ENCODE results near the gene CMTR1. TPM values are rescaled to one million over a fixed set of nuclear protein-coding genes. Genes with fewer than 3 reads are reported as not detected.
"Not testable (repeated sequence)": the region's sequence is repeated elsewhere in the genome, so short reads cannot be mapped to it uniquely, and the experiment has no call there.

Gene CMTR1
- total RNA-seq, 1 experiment from 2014 or later = 26.3 TPM

DNA sequence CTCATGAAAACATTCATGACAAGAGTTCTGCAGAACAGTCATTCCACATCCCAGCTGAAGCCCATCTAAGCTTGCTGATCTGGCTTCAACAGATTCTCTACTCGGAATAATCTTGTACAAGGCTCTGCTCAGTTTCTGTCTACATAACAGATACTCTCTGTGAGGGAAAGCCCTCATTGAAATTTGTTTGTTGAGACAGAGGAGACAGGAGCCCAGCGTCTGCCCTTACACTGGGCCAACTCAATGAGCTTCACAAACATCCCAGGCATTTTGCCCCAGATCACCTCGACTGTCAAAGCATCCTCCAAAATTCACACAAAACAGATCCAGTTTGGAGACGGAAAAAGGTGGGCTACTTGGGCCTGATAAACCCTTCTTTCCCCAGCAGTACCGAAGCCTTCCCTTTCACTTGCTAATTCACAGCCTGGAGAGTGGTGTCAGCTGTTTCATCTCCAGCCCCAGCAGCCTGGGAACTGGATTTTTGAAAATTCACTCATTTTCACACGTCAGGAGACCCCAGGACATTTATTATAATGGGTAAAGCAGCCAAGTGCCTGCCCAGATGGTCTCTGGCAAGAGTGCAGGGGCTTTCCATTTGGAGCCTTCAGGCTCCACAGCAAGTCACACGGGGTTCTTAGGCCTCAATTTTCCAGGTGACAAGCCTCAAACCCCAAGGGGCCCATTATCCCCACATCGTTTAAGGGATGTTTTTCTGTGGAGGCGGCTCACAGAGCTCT lies 59.4 kb downstream of the CMTR1 start:
- DNase-seq (ENCODE audit: low spot score) = no peak

GRCh38 chr6:37492991-37493660 lies 60.1 kb downstream of the CMTR1 start:
- DNase-seq (ENCODE audit: low spot score) = no peak

- no peak for DNase-seq (ENCODE audit: low spot score)
Measured at GRCh38 chr6:37493661-37493995, 60.6 kb downstream of the CMTR1 start.

- DNase-seq (ENCODE audit: low spot score) = no peak
Measured at GRCh38 chr6:37495244-37495934, 62.4 kb downstream of the CMTR1 start.

DNA sequence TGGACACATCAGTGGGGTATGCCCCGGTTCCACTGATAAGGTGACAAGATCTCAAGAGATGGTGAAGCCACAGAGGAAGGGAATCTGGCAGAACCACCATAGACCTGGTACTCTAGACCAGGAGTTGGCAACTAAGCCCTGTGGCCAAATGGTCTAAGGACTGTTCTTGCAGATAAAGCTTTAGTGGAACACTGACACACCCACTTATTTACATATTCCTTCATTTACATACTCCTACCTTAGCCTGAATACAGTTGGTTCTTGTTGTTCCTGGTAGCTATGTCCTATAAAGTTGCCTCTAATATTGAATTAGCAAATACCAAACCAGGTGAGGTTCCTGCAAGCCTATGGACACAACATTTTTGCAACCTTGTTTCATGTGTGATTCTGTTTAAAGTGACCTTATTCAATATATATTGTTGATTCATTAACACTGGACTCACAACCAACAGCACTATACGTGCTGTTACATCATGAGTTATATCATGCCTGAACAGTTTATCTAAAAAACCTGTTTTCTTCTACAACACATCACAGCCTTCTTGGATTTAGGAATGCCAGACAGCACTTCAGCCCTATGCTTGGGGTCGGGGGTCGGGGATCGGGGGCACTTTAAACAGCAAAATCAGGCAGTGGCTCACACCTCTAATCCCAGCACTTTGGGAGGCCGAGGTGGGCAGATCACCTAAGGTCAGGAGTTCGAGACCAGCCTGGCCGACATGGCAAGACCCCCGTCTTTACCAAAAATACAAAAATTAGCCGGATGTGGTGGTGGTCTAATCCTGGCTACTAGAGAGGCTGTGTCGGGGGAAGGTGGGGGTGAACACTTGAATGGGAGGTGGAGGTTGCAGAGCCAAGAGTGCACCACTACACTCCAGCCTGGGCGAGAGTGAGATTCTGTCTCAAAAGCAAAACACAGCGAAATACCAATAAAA lies 64.2 kb downstream of the CMTR1 start:
- DNase-seq (ENCODE audit: low spot score) = no peak

DNA sequence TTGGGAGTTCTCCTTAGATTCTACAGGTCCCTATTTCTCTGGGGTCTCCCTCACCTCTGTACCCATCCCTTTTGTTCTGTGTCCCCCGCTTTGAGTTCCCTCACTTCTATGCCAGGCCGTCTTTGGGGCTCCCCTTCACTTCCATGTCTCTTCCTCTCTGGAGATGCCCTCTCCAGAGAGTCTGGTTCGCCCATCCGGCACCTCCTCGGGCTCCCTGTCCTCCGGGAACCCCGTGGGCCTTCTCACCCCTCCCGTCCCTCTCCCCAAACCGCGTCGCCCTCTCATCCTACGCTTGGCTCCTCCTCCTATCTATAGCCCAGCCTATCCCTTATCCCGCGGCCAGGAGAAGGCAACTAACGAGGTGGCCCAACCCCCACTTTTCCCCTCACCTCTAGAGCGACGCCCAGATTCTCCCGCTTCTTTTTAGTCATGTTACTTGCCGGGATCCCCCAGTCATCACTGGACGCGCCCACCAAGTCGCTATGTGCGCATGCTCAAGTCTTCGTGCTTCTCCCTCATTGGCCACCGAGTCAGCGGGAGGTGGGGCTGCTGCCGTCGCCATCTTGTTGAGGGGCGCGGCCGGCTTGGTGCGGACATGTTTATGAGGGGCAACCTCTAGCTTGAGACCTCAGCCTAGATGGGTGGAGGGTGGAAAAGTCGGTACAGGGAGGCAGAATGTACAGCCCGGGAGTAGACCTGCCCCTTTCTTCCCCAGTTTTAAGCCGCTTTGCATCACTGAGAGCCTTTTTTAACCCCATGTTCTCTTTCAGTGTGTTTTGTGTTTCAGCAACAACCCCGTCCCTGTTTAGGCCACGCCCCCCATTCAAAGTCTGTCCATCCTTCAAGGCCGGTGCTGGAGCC lies 66.6 kb downstream of the CMTR1 start, which contains the start of gene CCDC167:
CCDC167 (minus strand) TSS at position 461 of the 861 bp plus-strand sequence; CDS start at position 431, 30 bp downstream.
- peak; percentile 99 for DNase-seq (ENCODE audit: low spot score)

GRCh38 chr6:37500294-37500608 lies 67.2 kb downstream of the CMTR1 start:
- no peak for DNase-seq (ENCODE audit: low spot score)

DNA sequence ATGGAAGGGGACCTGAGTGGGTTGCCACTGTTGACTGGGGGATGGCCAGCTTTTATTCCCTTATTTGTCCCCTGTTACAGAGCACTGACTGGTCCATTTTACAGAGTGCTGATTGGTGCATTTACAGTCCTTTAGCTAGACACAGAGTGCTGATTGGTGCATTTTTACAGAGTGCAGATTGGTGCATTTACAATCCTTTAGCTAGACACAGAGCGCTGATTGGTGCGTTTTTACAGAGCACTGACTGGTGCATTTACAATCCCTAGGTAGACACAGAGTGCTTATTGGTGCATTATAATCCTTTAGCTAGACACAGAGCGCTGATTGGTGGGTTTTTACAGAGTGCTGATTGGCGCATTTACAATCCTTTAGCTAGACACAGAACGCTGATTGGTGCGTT lies 67.9 kb downstream of the CMTR1 start:
- DNase-seq (ENCODE audit: low spot score) = not testable (repeated sequence)

GRCh38 chr6:37501632-37502491 lies 68.8 kb downstream of the CMTR1 start:
- DNase-seq (ENCODE audit: low spot score) = no peak

- DNase-seq (ENCODE audit: low spot score) = no peak
Measured at GRCh38 chr6:37502703-37503291, 69.8 kb downstream of the CMTR1 start.

- no peak for DNase-seq (ENCODE audit: low spot score)
Measured at GRCh38 chr6:37503309-37503965, 70.4 kb downstream of the CMTR1 start.

DNA sequence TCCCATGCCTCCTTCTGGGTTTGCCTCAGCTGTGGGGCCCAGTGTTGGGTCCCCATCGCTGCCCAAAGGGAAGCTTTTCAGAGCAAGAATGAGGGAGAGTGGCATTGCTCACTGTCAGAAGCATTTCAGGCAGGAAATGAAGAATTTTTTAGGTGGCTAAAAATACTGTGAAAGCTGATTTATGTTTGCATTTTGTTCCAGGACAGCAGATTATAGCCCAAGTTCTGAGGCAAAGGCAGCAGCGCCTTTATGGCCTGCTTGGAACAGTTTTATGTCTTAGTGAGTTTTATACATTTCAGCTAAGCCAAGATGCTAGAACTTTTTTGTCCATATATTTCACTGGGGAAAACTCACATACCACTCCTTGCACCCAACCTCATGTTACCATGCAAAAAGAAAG lies 71.0 kb downstream of the CMTR1 start:
- DNase-seq (ENCODE audit: low spot score) = no peak

DNA sequence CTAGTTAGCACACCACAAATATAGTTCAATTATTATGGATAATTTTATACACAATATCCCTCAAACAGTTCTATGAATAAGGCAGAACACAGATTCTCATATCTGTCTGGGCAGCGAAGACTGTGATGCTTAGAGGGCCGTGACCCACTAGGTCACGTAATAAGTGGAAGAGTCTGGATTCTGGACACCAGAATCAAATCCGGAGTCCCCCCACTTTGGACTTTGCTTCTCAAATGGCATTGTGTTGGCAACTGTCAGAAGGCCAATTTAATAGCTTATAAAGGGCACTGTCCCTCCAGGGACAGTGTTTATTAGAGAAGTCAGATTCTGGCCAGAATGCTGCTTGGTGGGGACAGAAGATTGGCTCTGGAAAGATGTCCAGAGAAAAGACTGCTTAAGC lies 73.5 kb downstream of the CMTR1 start:
- DNase-seq (ENCODE audit: low spot score) = no peak

DNA sequence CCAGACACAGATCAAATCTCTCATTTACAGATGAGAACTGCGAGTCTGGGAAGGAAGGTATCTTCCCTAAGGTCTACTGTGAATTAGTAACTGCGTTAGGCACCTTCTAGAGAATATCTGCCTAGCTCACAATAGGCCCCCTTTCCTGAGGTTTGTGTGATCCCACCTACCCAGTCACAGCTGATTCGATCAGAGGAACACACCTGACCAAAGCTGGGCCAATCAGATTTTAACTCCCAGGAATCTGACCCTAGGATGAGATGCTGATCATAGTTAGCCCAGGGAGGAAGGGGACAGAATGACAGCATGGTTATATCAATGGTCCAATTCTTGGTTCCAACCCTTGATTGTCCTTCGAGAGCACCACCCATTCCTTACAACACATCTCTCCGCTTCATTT lies 74.1 kb downstream of the CMTR1 start:
- no peak for DNase-seq (ENCODE audit: low spot score)

DNA sequence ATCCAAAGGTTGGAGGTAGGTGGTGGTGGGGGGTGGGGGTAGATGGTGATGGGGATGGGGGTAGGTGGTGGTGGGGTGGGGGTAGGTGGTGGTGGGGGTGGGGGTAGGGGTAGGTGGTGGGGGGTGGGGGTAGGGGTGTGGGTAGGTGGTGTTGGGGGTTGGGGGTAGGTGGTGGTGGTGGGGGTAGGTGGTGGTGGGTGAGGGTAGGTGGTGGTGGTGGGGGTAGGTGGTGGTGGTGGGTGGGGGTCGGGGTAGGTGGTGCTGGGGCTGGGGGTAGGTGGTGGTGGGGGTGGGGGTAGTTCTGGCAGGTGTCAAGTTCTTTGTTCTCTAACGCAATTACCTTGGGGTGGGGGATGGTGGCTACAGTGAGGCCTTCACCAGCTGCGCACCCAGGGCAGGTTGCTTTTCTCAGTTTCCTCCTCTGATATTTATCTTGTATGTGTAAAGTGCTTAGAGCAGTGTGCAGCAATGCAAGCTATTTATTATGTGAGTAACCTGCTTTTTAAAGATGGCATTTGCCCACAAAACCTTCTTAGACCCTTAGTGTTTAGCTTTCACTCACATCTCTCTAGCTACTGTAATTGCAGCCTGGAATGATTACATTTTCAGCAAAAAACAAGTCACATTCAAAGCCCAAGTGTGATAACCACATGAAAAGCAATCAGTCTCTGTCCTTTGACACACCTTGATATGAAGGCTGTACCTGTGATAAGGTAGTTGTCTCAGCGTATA lies 74.8 kb downstream of the CMTR1 start:
- DNase-seq (ENCODE audit: low spot score) = no peak

DNA sequence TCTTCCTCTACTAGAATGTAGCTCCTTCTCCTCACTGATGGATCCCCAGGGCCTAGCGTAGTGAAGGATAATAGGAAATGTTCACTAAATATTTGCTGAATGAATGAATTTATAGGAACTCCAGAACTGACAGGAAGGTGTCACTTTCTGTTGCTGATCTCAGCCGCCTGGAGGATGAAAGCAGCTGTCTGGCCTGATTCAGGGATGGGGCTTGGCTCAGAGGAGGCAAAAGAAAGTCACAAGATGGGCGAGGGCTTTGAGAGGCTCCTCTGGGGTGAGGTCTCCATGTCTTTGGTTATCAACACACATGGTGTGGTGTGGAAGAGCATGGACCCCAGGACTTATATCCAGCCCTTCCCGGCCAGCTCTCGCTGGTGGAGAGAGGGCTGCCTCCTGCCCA lies 78.2 kb downstream of the CMTR1 start:
- no peak for DNase-seq (ENCODE audit: low spot score)

DNA sequence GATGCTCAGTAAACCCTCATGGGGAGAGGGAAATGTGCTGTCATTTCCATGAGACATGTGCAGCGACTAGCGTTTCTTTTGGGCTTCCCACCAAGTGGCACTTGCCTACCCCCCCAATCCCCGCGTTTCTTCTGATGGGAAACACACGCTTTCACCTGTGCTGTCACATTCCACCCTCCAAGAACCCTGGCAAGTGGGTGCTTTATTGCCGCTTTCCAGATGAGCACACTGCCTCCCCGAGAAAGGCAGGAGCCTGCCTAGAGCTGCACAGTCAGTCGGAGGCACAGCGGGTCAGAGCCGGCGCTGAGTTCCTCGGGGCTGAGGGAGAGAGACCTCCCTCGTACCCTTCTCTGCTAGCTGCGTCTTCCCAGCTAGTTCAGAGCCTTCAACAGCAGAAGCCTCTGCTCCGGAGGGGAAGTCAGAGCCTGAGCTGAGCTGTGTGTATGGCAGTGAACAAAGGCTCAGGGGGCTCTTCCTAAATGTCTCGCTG lies 78.9 kb downstream of the CMTR1 start:
- DNase-seq (ENCODE audit: low spot score) = no peak

- no peak for DNase-seq (ENCODE audit: low spot score)
Measured at GRCh38 chr6:37512400-37513011, 79.5 kb downstream of the CMTR1 start.
